Panc1 (cell line): ENCODE data around the gene PRRT1.

Source experiments
- POLR2AphosphoS5 ChIP-seq: IDR thresholded peaks from 2 replicates; pipeline ENCODE4 v1.6.1; 2012; ENCODE audit warnings: mild to moderate bottlenecking, low read depth, low read length, moderate library complexity
- SIN3A ChIP-seq: IDR thresholded peaks from 2 replicates; pipeline ENCODE4 v1.6.1; 2012; ENCODE audit warnings: low read depth, mild to moderate bottlenecking, low read length, moderate library complexity, borderline replicate concordance; ENCODE audit not compliant: insufficient read depth
- TCF7L2 ChIP-seq: IDR thresholded peaks from 2 replicates; pipeline ENCODE4 v1.6.1; 2011; ENCODE audit warnings: mild to moderate bottlenecking, low read depth, low read length, inconsistent platforms
- TF ChIP-seq, protein P1 (sequence below): fragments of 450-650 bp; IDR thresholded peaks from 2 replicates; pipeline ENCODE4 v1.5.1; 2017; ENCODE audit warnings: mild to moderate bottlenecking

DNA sequence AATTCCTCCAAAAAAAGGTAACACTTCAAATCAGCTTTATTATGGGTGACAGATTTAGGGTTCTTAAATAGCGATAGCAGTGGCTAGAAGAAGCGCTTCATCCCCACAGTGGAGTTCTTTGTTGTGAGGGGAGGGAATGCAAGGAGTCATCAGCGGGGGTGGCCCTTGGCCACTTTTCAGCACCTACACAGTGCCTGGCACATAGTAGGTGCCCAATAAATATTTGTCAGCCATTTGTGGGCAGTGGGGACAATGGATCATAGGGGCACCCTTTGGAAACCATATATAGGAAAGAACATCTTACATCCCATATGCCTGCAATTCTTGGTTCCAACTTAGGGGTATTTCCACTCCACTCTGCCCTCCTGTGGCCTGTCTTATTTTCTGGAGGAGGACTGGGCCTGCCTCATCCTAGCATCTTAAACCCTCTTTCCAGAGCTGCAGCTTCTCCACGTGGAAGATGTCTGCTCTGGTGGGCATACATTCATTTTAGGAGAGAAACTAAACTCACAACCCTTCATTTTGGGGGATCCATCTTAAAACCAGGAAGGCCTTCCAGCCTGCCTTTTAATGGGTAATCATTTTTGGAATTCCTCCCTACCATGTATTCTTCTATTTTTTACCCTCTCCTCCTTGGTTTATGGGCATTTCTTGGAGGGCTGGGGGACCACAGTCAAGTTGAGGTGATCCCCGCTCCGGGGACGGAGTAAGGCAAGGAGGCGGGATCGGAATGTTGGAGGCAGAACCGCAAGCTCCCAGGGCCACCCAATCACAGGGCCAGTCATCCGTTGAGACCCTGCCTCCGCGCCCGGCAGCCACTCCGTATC lies 43.3 kb upstream of the PRRT1 start:
- TF ChIP-seq, protein P1, sequence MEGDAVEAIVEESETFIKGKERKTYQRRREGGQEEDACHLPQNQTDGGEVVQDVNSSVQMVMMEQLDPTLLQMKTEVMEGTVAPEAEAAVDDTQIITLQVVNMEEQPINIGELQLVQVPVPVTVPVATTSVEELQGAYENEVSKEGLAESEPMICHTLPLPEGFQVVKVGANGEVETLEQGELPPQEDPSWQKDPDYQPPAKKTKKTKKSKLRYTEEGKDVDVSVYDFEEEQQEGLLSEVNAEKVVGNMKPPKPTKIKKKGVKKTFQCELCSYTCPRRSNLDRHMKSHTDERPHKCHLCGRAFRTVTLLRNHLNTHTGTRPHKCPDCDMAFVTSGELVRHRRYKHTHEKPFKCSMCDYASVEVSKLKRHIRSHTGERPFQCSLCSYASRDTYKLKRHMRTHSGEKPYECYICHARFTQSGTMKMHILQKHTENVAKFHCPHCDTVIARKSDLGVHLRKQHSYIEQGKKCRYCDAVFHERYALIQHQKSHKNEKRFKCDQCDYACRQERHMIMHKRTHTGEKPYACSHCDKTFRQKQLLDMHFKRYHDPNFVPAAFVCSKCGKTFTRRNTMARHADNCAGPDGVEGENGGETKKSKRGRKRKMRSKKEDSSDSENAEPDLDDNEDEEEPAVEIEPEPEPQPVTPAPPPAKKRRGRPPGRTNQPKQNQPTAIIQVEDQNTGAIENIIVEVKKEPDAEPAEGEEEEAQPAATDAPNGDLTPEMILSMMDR = peak; percentile 78
- TF ChIP-seq POLR2AphosphoS5 (peak; percentile 60; the same call in 1 of the 2 replicates), TCF7L2 (no peak), SIN3A (no peak)
